ENCODE data around the gene CHRNA1. TPM values are rescaled to one million over a fixed set of nuclear protein-coding genes. Genes with fewer than 3 reads are reported as not detected.

The CHRNA1 gene
- total RNA-seq, 2 experiments from 2014 or later = not detected

GRCh38 chr2:174708713-174709112, 55.6 kb downstream of the CHRNA1 start:
- ChIA-PET POLR2A (interaction anchor here (0.6 kb wide), 1 partner anchor 70 kb away, joined by 3 read pairs; no protein-coding TSS in a partner anchor), CTCF (ENCODE audit: unreplicated experiment) (no interaction called here)
- no peak overlapping the region for H3K4me2 ChIP-seq (ENCODE audit: low read length)
- no peak for DNase-seq (ENCODE audit: low spot score)
- no peak overlapping the region for H3K4me3 ChIP-seq (ENCODE audit: low read depth, low read length, poor library complexity, severe bottlenecking)
- intact Hi-C loops (cut with micrococcal nuclease; ENCODE audit: unreplicated experiment) = no loop called here
- no peaks in the 10 kb centered on the region for H3K9me3 ChIP-seq (ENCODE audit: low read length)
- BruUV-seq (replicated peaks) = no TSS peak
- no peak overlapping the region for H2AFZ ChIP-seq (ENCODE audit: low read length)
- no peaks in the 10 kb centered on the region for H4K20me1 ChIP-seq (ENCODE audit: insufficient read depth, low read length)
- H3K4me1 ChIP-seq (ENCODE audit: insufficient read depth, low read length, poor library complexity, severe bottlenecking) = no peaks in the 10 kb centered on the region
- H3K79me2 ChIP-seq (ENCODE audit: insufficient read depth, low read depth, low read length) = no peaks in the 10 kb centered on the region
- no peak for TF ChIP-seq EZH2phosphoT487 (IDR thresholded peaks at IDR 0.05; ENCODE audit: borderline replicate concordance, low read depth, low read length)
- TF ChIP-seq, protein P1, sequence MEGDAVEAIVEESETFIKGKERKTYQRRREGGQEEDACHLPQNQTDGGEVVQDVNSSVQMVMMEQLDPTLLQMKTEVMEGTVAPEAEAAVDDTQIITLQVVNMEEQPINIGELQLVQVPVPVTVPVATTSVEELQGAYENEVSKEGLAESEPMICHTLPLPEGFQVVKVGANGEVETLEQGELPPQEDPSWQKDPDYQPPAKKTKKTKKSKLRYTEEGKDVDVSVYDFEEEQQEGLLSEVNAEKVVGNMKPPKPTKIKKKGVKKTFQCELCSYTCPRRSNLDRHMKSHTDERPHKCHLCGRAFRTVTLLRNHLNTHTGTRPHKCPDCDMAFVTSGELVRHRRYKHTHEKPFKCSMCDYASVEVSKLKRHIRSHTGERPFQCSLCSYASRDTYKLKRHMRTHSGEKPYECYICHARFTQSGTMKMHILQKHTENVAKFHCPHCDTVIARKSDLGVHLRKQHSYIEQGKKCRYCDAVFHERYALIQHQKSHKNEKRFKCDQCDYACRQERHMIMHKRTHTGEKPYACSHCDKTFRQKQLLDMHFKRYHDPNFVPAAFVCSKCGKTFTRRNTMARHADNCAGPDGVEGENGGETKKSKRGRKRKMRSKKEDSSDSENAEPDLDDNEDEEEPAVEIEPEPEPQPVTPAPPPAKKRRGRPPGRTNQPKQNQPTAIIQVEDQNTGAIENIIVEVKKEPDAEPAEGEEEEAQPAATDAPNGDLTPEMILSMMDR (conservative IDR thresholded peaks at IDR 0.05; ENCODE audit: low read length) = no peak
- no peaks in the 10 kb centered on the region for H3K9me2 ChIP-seq (ENCODE audit: insufficient read depth, low read length)
- H3K36me3 ChIP-seq (ENCODE audit: insufficient read depth, low read length) = no peaks in the 10 kb centered on the region
- no peak overlapping the region for H3K27ac ChIP-seq (ENCODE audit: low read depth, low read length, poor library complexity, severe bottlenecking)

- Histone ChIP-seq H3K27ac (ENCODE audit: low read depth, low read length, poor library complexity, severe bottlenecking) (no peak overlapping the region), H3K4me3 (ENCODE audit: low read depth, low read length, poor library complexity, severe bottlenecking) (no peak overlapping the region), H3K79me2 (ENCODE audit: insufficient read depth, low read depth, low read length) (no peaks in the 10 kb centered on the region), H3K4me2 (ENCODE audit: low read length) (no peak overlapping the region), H3K9me2 (ENCODE audit: insufficient read depth, low read length) (no peaks in the 10 kb centered on the region), H3K4me1 (ENCODE audit: insufficient read depth, low read length, poor library complexity, severe bottlenecking) (no peaks in the 10 kb centered on the region), H4K20me1 (ENCODE audit: insufficient read depth, low read length) (no peaks in the 10 kb centered on the region), H3K9me3 (ENCODE audit: low read length) (no peaks in the 10 kb centered on the region), H3K36me3 (ENCODE audit: insufficient read depth, low read length) (no peaks in the 10 kb centered on the region), H2AFZ (ENCODE audit: low read length) (no peak overlapping the region)
- intact Hi-C loops (cut with micrococcal nuclease; ENCODE audit: unreplicated experiment) = no loop called here
- no TSS peak for BruUV-seq (replicated peaks)
- TF ChIP-seq, protein P1 (conservative IDR thresholded peaks at IDR 0.05; ENCODE audit: low read length) = no peak
- no peak for TF ChIP-seq EZH2phosphoT487 (IDR thresholded peaks at IDR 0.05; ENCODE audit: borderline replicate concordance, low read depth, low read length)
- DNase-seq (ENCODE audit: low spot score) = no peak
- POLR2A ChIA-PET = interaction anchor here (0.7 kb wide), 1 partner anchor 244 kb away, joined by 3 read pairs; no protein-coding TSS in a partner anchor
- CTCF ChIA-PET (ENCODE audit: unreplicated experiment) = no interaction called here
These were observed 59.0 kb downstream of the CHRNA1 start for GRCh38 chr2:174705321-174705720.

- no peak for DNase-seq (ENCODE audit: low spot score)
- Histone ChIP-seq H3K9me3 (ENCODE audit: low read length) (no peaks in the 10 kb centered on the region), H3K4me2 (ENCODE audit: low read length) (no peak overlapping the region), H3K27ac (ENCODE audit: low read depth, low read length, poor library complexity, severe bottlenecking) (no peak overlapping the region), H3K36me3 (ENCODE audit: insufficient read depth, low read length) (no peaks in the 10 kb centered on the region), H2AFZ (ENCODE audit: low read length) (no peak overlapping the region), H3K79me2 (ENCODE audit: insufficient read depth, low read depth, low read length) (no peaks in the 10 kb centered on the region), H3K9me2 (ENCODE audit: insufficient read depth, low read length) (no peaks in the 10 kb centered on the region), H3K4me3 (ENCODE audit: low read depth, low read length, poor library complexity, severe bottlenecking) (no peak overlapping the region), H4K20me1 (ENCODE audit: insufficient read depth, low read length) (no peaks in the 10 kb centered on the region), H3K4me1 (ENCODE audit: insufficient read depth, low read length, poor library complexity, severe bottlenecking) (no peaks in the 10 kb centered on the region)
- intact Hi-C loops (cut with micrococcal nuclease; ENCODE audit: unreplicated experiment) = no loop called here
- ChIA-PET CTCF (ENCODE audit: unreplicated experiment) (no interaction called here), POLR2A (interaction anchor here (0.7 kb wide), 1 partner anchor 244 kb away, joined by 3 read pairs; no protein-coding TSS in a partner anchor)
- BruUV-seq (replicated peaks) = no TSS peak
- TF ChIP-seq, protein P1 (conservative IDR thresholded peaks at IDR 0.05; ENCODE audit: low read length) = no peak
- TF ChIP-seq EZH2phosphoT487 (IDR thresholded peaks at IDR 0.05; ENCODE audit: borderline replicate concordance, low read depth, low read length) = no peak
These were observed 59.6 kb downstream of the CHRNA1 start for GRCh38 chr2:174704642-174705041.
